Stimulated activated CD4-positive, alpha-beta T cell treated with anti-CD3 and anti-CD28 coated beads, Interleukin-1b, Interleukin-23, amount 100 ng/mL, for 4 hours (primary cell): ENCODE data around the gene FAM124B.

Source experiments
- DNase-seq, 2 donors: peaks; one replicate each; pipeline ENCODE4 v3.0.0-alpha.2; 2020; ENCODE audit warnings: low read depth in 2 of 2

The FAM124B gene

GRCh38 chr2:224335991-224336390 is 65.9 kb downstream of the FAM124B start:
- no peak for DNase-seq

GRCh38 chr2:224334726-224335125 is 67.2 kb downstream of the FAM124B start:
- DNase-seq, result no peak

- no peak for DNase-seq
Observed at GRCh38 chr2:224333726-224334482, 68.0 kb downstream of the FAM124B start.

GRCh38 chr2:224331698-224332097 is 70.2 kb downstream of the FAM124B start:
- DNase-seq, result no peak

- DNase-seq, result no peak
Observed at GRCh38 chr2:224328798-224329197, 73.1 kb downstream of the FAM124B start.
